K562 (cell line): Measurements from ENCODE around the gene P4HTM. TPM values are rescaled to one million over a fixed set of nuclear protein-coding genes. Genes with fewer than 3 reads are reported as not detected.

Experiments used
- CHD7 ChIP-seq: fragments of 200-600 bp; sonication (generic); IDR thresholded peaks from one replicate; pipeline ENCODE4 v1.6.1; 2012; ENCODE audit warnings: mild to moderate bottlenecking, low read depth, low read length, inconsistent platforms
- CREB3L1 ChIP-seq: fragments of 450-650 bp; IDR thresholded peaks from 2 replicates; pipeline ENCODE4 v1.6.1; 2014; ENCODE audit warnings: low read depth, mild to moderate bottlenecking, moderate library complexity, borderline replicate concordance
- E2F1 ChIP-seq: sonication (generic); formaldehyde crosslinking; IDR thresholded peaks from 2 replicates; pipeline ENCODE4 v1.8.1; 2023; ENCODE audit warnings: mild to moderate bottlenecking, missing genetic modification reagents, moderate library complexity
- E2F4 ChIP-seq: sonication (generic); formaldehyde crosslinking; IDR thresholded peaks from 2 replicates; pipeline ENCODE4 v1.8.0; 2022; ENCODE audit warnings: mild to moderate bottlenecking, low read depth, missing genetic modification reagents
- ELK3 ChIP-seq: fragments of 450-650 bp; formaldehyde crosslinking; IDR thresholded peaks from 2 replicates; pipeline ENCODE4 v1.4.0; 2020; ENCODE audit warnings: mild to moderate bottlenecking
- LCOR ChIP-seq: sonication (generic); formaldehyde crosslinking; IDR thresholded peaks from 2 replicates; pipeline ENCODE4 v1.8.0; 2022; ENCODE audit warnings: mild to moderate bottlenecking, missing genetic modification reagents
- MIER1 ChIP-seq: fragments of 450-650 bp; IDR thresholded peaks from 2 replicates; pipeline ENCODE4 v1.6.1; 2016; ENCODE audit warnings: antibody characterized with exemption, mild to moderate bottlenecking, low read depth
- ZNF696 ChIP-seq: fragments of 250-450 bp; sonication (Bioruptor Pico); conservative IDR thresholded peaks from 2 replicates; pipeline ENCODE4 v1.4.0; 2020; ENCODE audit warnings: mild to moderate bottlenecking, moderate library complexity
- ZSCAN32 ChIP-seq: fragments of 450-650 bp; formaldehyde crosslinking; IDR thresholded peaks from 2 replicates; pipeline ENCODE4 v1.4.0; 2020; ENCODE audit warnings: mild to moderate bottlenecking, moderate library complexity
- polyA plus RNA-seq, 8 experiments: library from polyadenylated mRNA; depleted of rRNA in 4 of 8; stranded (reverse) in 5 of 8; unstranded in 3 of 8; fragments of >200 nt; fragmentation: Nextera tagmentation in 2 of 8; fragmentation: Illumina TruSeq in 1 of 8; extraction: Ambion mirVana in 2 of 8; extraction: Trizol in 1 of 8; gene quantifications; 2 replicates each; pipeline versions ENCODE4 v1.2.1 to v1.2.3, GENCODE V29; 2011 to 2014; ENCODE audit warnings: inconsistent platforms in 1 of 8, missing spikeins in 1 of 8
- total RNA-seq, 7 experiments: library from RNA; depleted of rRNA in 6 of 7; stranded (reverse); fragments of >200 nt in 6 of 7; fragmentation: Illumina TruSeq in 2 of 7; extraction: Trizol in 2 of 7; gene quantifications; 2 replicates each; pipeline versions ENCODE4 v1.2.1 to v1.2.3, GENCODE V29; 2011 to 2021; ENCODE audit warnings: low replicate concordance in 1 of 7

Gene P4HTM
- total and polyA plus RNA-seq, 9 of the 15 experiments (the other 6 are each of a cell fraction or from before 2014, with no cell fraction given) = 0.09 to 0.66 (median 0.25) TPM; not detected in 2

GRCh38 chr3:49021813-49022687 is 32.0 kb downstream of the P4HTM start, which contains the start of gene NDUFAF3 (continued):
- no peak for TF ChIP-seq CHD7
- no peak for TF ChIP-seq E2F4
- TF ChIP-seq ZNF696 = no peak
- no peak for TF ChIP-seq LCOR (CRISPR knock-in tag)
- TF ChIP-seq CREB3L1 = peak; percentile 51; the same call in 1 of the 2 replicates
- no peak for TF ChIP-seq ZSCAN32
- peak; percentile 39; the same call in 1 of the 2 replicates for TF ChIP-seq E2F1
- no peak for TF ChIP-seq ELK3 (CRISPR knock-in tag)
- no peak for TF ChIP-seq MIER1
